Vagina (tissue), 2 donors: ENCODE results near the gene CRABP1.

Experiments used
- CTCF ChIP-seq, 3 experiments: fragments of 450-650 bp in 2 of 3; fragments of 200-600 bp in 1 of 3; sonication (generic) in 1 of 3; IDR thresholded peaks; one replicate each; pipeline ENCODE4 v1.5.1; 2017 to 2019; ENCODE audit warnings: antibody characterized with exemption in 3 of 3, mild to moderate bottlenecking in 2 of 3, moderate library complexity in 2 of 3
- POLR2A ChIP-seq, 2 donors: fragments of 450-650 bp; IDR thresholded peaks; one replicate each; pipeline ENCODE4 v1.6.1; 2017; ENCODE audit warnings: antibody characterized with exemption in 2 of 2, mild to moderate bottlenecking in 2 of 2, moderate library complexity in 2 of 2
- POLR2AphosphoS5 ChIP-seq, 2 donors: sonication (generic); formaldehyde crosslinking; IDR thresholded peaks; one replicate each; pipeline ENCODE4 v1.9.0; 2017; ENCODE audit warnings: antibody characterized with exemption in 2 of 2, mild to moderate bottlenecking in 2 of 2, low read depth in 1 of 2; ENCODE audit not compliant: insufficient read depth in 1 of 2

GRCh38 chr15:78353093-78353492, 12.9 kb downstream of the CRABP1 start:
- no peak for TF ChIP-seq POLR2A (IDR thresholded peaks at IDR 0.05)
- no peak for TF ChIP-seq CTCF (IDR thresholded peaks at IDR 0.05)
- TF ChIP-seq POLR2AphosphoS5 (IDR thresholded peaks at IDR 0.05; ENCODE audit: insufficient read depth in 1 of 2, low read depth in 1 of 2), result no peak
